GM18499 (cell line): ENCODE measurements around the gene RBMY1D.
"Not testable (repeated sequence)": the region's sequence is repeated elsewhere in the genome, so short reads cannot be mapped to it uniquely, and the experiment has no call there.

Source experiments
- ATAC-seq: cut with Tn5 transposase; IDR thresholded peaks from one replicate; pipeline ENCODE4 v1.9.1; 2021; ENCODE audit warnings: moderate number of reproducible peaks; ENCODE audit not compliant: insufficient read depth, unreplicated experiment

Gene RBMY1D

GRCh38 chrY:21894426-21894825 is at the start of gene RBMY1D:
Gene RBMY1D (minus strand): TSS chrY:21894526. CDS start chrY:21892513, 2,013 bp downstream.
- not testable (repeated sequence) for ATAC-seq

DNA sequence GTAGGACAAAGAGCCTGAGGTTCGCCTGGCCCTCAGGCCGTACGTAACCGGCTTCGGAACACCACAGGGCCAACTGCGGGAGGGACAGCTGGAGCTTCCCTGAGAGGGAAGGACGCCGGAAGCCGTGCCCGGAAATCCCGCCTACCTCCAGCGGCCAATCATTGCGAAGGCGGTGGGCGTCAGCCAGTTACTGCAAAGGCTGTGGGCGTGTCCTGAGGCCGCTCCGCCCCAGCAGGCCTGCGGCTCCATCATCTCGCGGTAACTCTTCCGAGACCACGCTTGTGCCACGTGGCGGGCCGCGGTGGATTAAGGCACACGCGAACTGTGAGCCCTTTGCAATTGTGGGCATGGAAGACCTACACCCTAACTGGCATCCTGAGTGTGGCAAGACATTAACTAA is 23.6 kb upstream of the RBMY1D start, which contains the start of gene RBMY1E:
Gene RBMY1E, minus strand, starts transcription at position 101 of the 400 bp plus-strand sequence. CDS start 1,978 bp downstream, outside the sequence.
- not testable (repeated sequence) for ATAC-seq

DNA sequence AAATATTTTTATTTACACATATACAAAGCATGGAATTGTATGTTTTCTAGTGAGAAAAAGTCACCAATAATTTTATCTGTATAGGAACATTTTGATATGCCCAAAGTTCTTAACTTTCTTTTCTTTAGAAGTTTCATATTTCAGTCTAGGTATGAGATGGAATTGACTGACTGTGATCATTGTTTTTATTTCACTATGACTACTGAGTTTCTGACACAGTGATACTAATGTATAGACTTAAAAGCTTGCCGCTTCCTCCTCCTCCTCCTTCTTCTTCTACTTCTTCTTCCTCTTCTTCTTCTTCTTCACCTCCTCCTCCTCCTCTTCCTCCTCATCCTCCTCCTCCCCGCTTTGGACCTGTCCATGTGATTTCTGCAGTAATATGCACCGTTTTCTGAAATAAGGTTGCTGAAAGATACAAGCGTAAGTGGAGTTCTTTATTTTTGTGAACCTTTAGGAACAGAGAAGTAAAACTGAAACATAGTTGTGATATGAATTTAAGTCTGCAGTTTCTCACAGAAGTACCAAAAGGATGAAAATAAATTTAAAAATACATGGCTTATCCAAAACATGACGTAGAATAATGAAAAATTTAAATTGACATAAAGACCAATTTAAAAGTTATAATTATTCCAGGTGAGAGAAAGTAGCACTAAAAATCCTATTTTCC is 24.8 kb downstream of the RBMY1D start:
- ATAC-seq = not testable (repeated sequence)

- no peak for ATAC-seq
These were observed 48.8 kb downstream of the RBMY1D start for GRCh38 chrY:21845481-21845880.

DNA sequence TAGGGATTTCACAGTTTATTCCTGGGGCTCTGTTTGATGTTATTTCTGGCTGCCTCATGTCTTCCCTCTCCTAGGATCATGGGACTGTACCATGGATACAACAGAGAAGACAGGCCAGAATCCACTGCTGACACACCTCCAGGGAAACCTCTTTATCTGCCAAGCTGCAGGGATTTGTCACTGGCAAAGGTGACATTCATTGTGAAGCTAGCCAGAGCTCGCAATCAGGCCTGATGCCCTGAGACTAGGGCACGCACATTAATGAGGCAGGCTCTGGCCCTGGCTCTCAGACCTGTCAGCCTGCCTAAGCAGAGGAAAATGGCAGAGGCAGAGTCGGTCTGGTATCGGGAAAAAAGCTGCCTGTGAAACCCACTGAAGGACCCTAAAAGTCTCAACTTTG is 52.2 kb downstream of the RBMY1D start:
- no peak for ATAC-seq

GRCh38 chrY:21839489-21839888 is 54.8 kb downstream of the RBMY1D start:
- no peak for ATAC-seq

DNA sequence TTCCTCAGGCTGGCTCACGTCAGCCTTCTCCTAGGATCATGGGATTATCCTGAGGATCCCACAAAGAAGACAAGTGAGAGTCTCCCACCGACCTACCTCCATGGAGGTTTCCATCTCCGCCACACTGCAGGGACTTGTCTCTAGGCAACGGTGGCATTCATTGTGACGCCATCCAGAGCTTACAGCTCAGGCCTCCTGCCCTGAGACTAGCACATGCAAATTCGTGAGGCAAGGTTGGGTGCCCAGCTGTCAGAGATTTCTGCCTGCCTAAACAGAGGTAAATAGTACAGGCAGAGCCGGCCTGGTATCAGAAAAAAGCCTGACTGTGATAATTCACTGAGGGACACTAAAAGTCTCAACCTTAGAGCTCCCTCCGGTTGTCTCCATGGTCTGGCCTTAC is 58.0 kb downstream of the RBMY1D start:
- ATAC-seq = no peak

DNA sequence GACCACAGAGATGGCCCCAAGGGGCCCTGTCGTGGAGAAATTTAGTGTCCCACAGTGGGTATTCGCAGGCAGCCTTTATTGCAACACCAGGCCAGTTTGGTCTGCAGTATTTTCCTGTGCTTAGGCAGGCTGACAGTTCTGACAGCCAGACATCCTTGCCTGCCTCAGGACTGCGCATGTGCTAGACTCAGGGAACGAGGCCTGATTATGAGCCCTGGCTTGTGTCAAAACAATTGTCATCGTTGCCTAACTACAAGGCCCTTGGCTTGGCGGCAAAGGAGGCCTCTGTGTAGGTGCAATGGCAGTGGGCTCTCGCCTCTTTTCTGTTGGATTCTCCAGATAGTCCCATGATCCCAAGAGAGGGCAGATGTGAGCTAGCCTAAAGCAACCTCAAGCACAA is 59.3 kb downstream of the RBMY1D start:
- ATAC-seq = no peak
